VCaP (cell line): ENCODE results near the gene CDPF1.
A peak's percentile ranks its signal among the peaks of the same experiment; 100 is the strongest.
"Not testable (repeated sequence)": the region's sequence is repeated elsewhere in the genome, so short reads cannot be mapped to it uniquely, and the experiment has no call there.

Experiments used
- H3K27ac ChIP-seq: fragments of 450-650 bp; 2 replicates; pipeline ENCODE4 v1.5.1; 2017
- TF ChIP-seq, protein P1 (sequence below): fragments of 450-650 bp; conservative IDR thresholded peaks from 2 replicates; pipeline ENCODE4 v1.5.1; 2017; ENCODE audit warnings: mild to moderate bottlenecking, moderate library complexity

The CDPF1 gene

DNA sequence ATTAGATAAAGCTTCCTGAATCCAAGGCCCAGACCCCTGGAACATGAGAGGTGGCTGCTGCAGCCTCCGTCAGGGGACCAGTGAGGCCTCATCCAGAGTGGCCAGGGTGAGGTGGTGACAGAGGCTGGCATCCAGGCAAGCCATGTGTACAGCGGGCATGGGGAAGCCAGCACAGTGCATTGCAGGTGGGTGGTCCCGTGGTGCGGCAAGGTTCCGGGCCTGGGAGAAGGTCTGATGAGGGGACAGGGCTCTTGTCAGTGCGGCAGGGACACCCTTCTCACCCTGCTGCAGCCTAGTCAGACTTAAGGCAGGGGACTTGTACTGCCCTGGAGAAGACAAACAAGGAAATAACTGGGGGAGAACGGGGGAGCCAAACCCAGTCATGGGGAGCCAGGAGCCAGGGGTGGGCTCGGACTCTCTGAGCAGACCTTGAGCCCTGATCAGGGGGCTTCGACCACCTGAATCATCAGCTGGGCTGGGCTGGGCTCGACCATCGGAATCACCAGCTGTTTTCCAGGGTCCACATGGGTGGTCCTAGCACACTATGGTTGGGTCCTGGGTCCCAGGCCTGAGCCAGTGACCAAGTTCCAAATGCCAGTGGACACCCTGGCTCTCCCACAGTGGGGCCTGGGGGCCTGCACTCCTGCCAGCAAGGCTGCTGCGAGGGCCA, 22.8 kb upstream of the CDPF1 start:
- no peak overlapping the region for H3K27ac ChIP-seq
- TF ChIP-seq, protein P1, sequence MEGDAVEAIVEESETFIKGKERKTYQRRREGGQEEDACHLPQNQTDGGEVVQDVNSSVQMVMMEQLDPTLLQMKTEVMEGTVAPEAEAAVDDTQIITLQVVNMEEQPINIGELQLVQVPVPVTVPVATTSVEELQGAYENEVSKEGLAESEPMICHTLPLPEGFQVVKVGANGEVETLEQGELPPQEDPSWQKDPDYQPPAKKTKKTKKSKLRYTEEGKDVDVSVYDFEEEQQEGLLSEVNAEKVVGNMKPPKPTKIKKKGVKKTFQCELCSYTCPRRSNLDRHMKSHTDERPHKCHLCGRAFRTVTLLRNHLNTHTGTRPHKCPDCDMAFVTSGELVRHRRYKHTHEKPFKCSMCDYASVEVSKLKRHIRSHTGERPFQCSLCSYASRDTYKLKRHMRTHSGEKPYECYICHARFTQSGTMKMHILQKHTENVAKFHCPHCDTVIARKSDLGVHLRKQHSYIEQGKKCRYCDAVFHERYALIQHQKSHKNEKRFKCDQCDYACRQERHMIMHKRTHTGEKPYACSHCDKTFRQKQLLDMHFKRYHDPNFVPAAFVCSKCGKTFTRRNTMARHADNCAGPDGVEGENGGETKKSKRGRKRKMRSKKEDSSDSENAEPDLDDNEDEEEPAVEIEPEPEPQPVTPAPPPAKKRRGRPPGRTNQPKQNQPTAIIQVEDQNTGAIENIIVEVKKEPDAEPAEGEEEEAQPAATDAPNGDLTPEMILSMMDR, result no peak

- TF ChIP-seq, protein P1, result no peak
- H3K27ac ChIP-seq, result no peak overlapping the region
These were observed 22.1 kb upstream of the CDPF1 start for GRCh38 chr22:46272196-46272595.

- peak overlapping the region; percentile 73; the same call in 1 of the 2 replicates for H3K27ac ChIP-seq
- TF ChIP-seq, protein P1, result no peak
These were observed 19.5 kb upstream of the CDPF1 start for GRCh38 chr22:46269564-46269963.

GRCh38 chr22:46267431-46268279, 17.6 kb upstream of the CDPF1 start, which contains the start of gene TTC38:
TSS of gene TTC38 (plus strand) at chr22:46268008. CDS start at chr22:46268040, 32 bp downstream.
- TF ChIP-seq, protein P1, result no peak
- H3K27ac ChIP-seq, result peak within 1 kb of the TSS; percentile 73

GRCh38 chr22:46265627-46266026, 15.5 kb upstream of the CDPF1 start:
- H3K27ac ChIP-seq, result not testable (repeated sequence)

DNA sequence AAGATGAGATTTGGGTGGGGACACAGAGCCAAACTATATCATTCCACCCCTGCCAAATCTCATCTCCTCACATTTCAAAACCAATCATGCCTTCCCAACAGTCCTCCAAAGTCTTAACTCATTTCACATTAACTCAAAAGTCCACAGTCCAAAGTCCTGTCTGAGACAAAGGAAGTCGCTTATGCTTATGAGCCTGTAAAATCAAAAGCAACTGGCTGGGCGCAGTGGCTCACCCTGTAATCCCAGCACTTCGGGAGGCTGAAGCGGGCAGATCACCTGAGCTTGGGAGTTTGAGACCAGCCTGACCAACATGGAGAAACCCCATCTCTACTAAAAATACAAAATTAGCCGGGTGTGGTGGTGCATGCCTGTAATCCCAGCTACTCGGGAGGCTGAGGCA, 14.4 kb upstream of the CDPF1 start:
- H3K27ac ChIP-seq, result not testable (repeated sequence)

DNA sequence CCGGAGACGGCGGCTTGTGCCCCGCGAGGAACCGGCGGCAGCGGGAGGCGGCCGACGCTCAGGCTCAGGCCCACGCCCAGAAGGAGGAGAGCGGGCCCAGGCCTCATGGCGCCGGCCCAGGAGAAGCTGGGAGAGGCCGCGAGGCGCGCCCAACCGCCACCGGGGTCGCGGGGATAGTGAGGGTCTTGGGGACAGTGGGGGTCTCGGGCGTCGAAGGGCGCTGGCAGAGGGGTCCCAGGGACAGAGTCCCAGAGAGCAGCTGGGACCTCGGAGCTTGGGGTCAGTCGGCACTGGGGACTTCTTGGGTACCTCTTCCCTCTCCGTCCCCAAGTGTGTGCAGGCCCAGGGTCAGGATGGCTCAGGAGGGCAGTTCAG, 13.1 kb upstream of the CDPF1 start, which contains the start of gene PKDREJ:
PKDREJ (minus strand) TSS at position 128 of the 375 bp plus-strand sequence; CDS start at position 107, 21 bp downstream.
- TF ChIP-seq, protein P1, result no peak
- no peak within 1 kb of the TSS for H3K27ac ChIP-seq

DNA sequence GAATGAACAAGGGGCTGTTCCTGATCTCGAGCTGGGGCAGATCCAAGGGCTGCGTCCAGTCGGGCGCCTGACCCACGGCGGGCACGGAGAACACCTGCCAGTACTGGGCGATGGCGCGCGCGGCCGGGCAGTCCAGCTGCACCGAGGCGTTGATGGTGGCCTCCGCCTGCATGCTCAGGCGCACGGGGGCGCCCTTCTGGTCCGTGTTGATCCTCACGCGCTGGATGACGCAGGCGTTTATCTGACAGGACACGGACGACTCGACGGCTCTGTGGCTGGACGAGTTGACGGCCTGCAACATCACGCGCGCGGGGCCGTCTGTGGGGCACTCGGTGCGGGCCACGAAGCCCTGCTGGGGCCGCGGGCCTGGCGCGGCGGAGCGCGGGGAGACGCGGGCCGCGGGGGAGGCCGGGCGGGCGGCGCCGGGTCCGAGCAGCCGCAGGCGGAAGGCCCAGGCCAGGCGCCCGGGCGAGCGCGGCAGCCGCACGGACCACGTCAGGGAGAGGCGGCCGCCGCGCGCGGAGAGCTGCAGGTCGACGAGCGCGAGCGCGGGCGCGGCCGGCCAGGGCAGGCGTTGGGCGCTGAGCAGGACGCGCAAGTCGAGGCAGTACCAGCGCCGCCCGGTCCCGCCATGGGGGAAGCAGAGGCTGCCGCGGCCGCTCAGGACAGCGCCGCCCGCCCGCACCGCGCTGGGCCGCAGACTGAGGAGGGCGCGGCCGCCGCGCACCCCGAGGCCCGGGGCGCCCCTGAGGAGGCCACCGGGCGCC, 12.5 kb upstream of the CDPF1 start:
- TF ChIP-seq, protein P1, result no peak
- H3K27ac ChIP-seq, result no peak overlapping the region
